Stimulated activated CD8-positive, alpha-beta memory T cell treated with anti-CD3 and anti-CD28 coated beads, Interleukin-4, amount 100 ng/mL, for 48 hours (primary cell): ENCODE results near the gene ZBTB20.

ENCODE experiments used
- DNase-seq: peaks from one replicate; pipeline ENCODE4 v3.0.0-alpha.2; 2020

Gene ZBTB20

DNA sequence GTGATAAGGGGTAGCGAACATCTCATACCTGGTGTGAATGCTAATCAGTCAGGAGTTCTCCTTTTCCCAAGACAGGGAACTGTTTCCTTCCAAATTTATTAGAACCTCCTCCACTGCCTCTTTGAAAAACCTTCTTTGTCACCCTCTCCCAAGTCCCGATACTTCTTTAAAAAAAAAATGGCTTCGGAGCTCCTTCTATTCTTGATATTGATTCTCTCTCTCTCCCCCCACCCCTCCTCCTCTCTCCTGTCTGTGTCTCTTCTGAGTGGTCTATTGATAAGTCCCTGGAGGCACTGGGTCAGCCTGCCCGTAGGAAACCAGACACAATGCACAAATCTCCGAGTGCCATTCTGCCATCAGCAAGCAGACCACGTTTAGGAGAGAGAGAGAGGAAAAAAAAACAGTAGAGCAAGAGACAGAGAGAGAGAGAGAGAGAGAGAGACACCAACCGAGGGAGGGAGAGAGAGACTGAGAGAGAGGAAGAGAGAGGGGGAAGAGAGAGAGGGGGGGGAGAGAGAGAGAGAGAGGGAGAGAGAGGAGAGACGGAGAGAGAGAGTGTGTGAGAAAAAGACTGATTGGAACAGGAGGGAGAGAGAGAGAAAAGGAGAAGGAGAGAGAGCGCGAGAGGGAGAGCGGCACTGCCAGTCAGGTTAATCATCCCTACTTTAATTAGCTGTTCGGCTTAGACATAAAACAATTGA lies 692.4 kb downstream of the ZBTB20 start:
- DNase-seq, result no peak

GRCh38 chr3:114453361-114453780 lies 693.7 kb downstream of the ZBTB20 start:
- no peak for DNase-seq

- no peak for DNase-seq
These were observed 694.2 kb downstream of the ZBTB20 start for GRCh38 chr3:114452937-114453336.

DNA sequence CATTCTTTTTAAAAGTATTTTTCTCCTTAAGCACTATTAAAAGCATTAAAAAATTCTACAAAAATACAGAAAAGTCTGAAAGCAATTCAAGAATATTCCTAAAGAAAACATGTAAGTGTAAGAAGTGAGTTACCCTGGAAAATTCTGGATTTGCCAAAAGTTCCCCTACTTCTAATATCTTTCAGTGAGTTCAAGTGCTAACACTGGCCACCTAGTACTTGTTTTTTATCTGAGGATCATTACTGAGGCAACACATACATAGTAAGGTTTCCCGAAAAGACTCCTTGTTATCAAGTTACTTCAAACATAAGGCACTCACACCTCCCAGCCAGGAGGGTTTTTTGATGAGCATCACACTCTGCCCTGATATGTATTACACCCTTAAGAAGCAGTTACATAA lies 694.8 kb downstream of the ZBTB20 start:
- no peak for DNase-seq

- no peak for DNase-seq
These were observed 695.5 kb downstream of the ZBTB20 start for GRCh38 chr3:114451561-114452018.

GRCh38 chr3:114451051-114451451 lies 696.0 kb downstream of the ZBTB20 start:
- DNase-seq, result no peak

GRCh38 chr3:114450008-114450596 lies 697.0 kb downstream of the ZBTB20 start:
- DNase-seq, result no peak

DNA sequence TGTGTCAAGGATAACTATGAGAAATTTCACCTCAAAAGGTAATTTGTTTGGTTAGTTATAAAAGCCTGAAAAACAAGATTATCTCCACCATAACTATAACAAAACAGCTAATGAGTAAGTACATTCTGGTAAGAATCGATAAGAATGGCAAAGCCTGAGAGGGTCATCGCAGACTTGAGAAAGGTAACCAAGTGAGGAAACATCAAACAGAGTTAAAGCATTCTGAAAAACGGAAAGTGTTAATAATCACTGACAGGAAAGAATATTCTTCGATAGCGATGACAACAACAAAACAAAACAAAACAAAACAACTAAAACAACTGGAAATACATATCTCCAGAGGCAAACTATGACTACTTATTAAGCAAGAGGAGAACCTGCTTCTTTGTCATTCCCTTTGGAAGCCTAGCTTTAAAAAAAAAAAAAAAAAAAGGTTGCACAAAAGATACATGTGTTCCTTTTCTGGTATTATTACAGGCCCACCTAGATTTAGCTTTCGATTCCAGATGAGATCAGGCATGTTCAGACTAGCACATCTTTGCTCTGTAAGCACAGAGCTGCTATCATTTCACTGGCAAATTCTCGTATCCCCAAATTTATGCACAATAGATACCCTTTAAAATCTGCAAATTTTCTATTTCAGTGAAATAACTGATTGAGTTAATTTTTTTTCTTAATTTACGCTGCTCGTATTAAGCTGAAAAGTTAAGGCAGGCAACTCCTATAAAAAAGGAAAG lies 697.6 kb downstream of the ZBTB20 start:
- DNase-seq, result no peak

DNA sequence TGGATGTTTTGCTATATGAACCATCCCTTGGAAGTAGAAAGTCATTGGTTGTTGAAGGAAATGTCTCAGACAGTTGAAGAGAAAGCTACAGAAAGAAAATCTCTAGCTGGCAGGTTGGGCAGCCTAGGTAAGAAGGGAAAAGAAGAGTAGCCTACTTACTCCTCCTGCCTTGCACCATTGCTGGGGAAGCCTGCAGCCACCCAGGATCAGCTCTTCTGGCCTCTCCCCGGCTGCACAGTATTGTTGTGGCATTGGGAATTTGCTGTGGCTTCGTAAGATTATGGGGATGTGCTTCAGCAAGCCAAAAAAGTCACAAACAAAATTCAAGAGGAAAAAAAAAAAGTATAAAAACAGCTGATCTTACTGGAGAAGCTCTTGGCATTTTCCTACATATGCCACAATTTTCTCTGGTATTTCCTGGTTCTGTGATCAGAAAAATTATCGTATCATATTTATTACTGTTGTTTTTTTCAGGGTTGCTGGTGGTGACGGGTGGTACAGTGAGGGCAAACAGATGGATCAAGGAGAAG lies 699.1 kb downstream of the ZBTB20 start:
- DNase-seq, result no peak

- no peak for DNase-seq
These were observed 699.5 kb downstream of the ZBTB20 start for GRCh38 chr3:114447545-114447944.

- no peak for DNase-seq
These were observed 700.5 kb downstream of the ZBTB20 start for GRCh38 chr3:114446600-114446999.

- no peak for DNase-seq
These were observed 701.9 kb downstream of the ZBTB20 start for GRCh38 chr3:114445233-114445632.

GRCh38 chr3:114444216-114444615 lies 702.9 kb downstream of the ZBTB20 start:
- DNase-seq, result no peak

DNA sequence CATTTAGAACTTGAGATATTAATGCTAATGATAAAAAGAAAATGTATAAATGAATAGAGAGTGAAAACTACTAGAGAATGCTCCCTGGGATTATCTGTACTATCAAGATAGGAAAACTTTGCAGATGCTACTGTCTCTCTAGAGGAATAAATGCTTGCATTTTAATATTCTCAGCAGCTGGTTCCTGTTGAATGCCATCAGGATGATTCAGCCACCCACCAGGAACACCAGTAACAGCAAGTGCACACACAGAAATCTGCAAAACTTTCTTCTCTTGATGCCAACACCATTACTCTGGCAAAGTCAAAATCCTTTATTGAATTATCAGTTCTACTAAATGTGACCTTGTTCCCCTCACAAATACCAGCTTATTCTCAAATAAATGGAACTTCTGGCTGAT lies 704.8 kb downstream of the ZBTB20 start:
- no peak for DNase-seq

DNA sequence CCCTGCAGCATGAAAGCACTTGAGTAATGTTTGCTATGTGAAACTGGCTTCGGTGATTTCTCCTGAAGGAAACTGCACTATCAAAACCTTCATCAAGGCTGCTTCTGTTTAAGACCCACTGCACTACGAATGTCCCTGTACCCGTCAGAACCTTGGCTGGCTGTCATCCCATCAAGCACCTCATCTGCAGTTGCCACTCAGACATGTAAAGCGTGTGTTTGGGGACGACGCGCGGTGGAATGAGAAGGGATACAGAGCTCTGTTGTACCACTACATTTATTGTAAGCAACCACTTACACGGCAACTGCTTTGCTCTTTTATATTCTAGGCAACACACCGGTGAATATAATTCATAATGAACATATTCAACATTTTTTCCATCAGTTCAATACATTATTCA lies 705.7 kb downstream of the ZBTB20 start:
- DNase-seq, result no peak

GRCh38 chr3:114440700-114441099 lies 706.4 kb downstream of the ZBTB20 start:
- no peak for DNase-seq

GRCh38 chr3:114439284-114439683 lies 707.8 kb downstream of the ZBTB20 start:
- DNase-seq, result no peak

- DNase-seq, result no peak
These were observed 709.2 kb downstream of the ZBTB20 start for GRCh38 chr3:114437897-114438296.

GRCh38 chr3:114436182-114436581 lies 710.9 kb downstream of the ZBTB20 start:
- no peak for DNase-seq

- no peak for DNase-seq
These were observed 711.5 kb downstream of the ZBTB20 start for GRCh38 chr3:114435386-114436115.

GRCh38 chr3:114432310-114432709 lies 714.8 kb downstream of the ZBTB20 start:
- no peak for DNase-seq

DNA sequence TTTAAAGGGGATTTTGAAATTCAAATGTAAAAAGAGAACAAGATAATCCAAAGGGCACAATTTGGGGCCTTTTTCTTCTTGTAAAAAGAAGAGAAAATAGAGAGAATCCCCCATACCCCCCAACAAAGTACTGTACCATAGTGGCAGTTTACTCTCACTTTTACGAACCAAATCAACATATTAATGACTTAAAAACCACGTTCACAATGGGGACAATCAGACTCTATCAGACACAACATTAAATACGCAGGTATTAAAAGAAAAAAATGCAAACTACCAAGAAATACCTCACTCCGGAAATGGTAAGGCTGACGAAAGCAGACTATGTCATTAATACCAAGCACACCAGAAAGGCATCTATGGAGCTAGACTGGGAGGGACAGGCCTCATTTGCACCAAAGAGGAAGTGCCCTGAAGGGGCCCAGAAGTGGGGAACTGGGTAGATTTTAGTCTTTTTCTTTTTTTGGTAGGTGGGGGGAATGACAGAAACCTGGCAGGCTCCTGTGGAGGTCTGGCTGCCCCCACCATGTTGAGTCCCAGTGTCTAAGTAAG lies 719.0 kb downstream of the ZBTB20 start:
- DNase-seq, result no peak
